Peyer's patch (tissue), 4 donors: ENCODE data around the gene DNAH2. TPM values are rescaled to one million over a fixed set of nuclear protein-coding genes. Genes with fewer than 3 reads are reported as not detected.

Experiments
- DNase-seq, 3 donors: peaks; one replicate each; pipeline ENCODE4 v3.0.0-alpha.2; 2017 to 2019
- H3K27ac ChIP-seq, 4 donors: fragments of 200-600 bp; sonication (generic); one replicate each; pipeline ENCODE4 v1.5.1; 2016 to 2019
- H3K27me3 ChIP-seq, 2 donors: fragments of 200-600 bp; sonication (generic); one replicate each; pipeline ENCODE4 v1.5.1; 2019
- H3K36me3 ChIP-seq, 3 donors: fragments of 200-600 bp; sonication (generic); one replicate each; pipeline ENCODE4 v1.5.1; 2016 to 2019
- H3K4me1 ChIP-seq, 4 donors: fragments of 200-600 bp; sonication (generic); one replicate each; pipeline ENCODE4 v1.5.1; 2016 to 2019
- H3K4me3 ChIP-seq, 4 donors: fragments of 200-600 bp; sonication (generic); 1 replicate in 3 of 4; 2 replicates in 1 of 4; pipeline ENCODE4 v1.5.1; 2016 to 2019; ENCODE audit warnings: mild to moderate bottlenecking in 1 of 4
- H3K9me3 ChIP-seq, 4 donors: fragments of 200-600 bp; sonication (generic); one replicate each; pipeline ENCODE4 v1.5.1; 2016 to 2019; ENCODE audit warnings: mild to moderate bottlenecking in 1 of 4
- CTCF ChIP-seq, 6 experiments: fragments of 450-650 bp in 4 of 6; fragments of 200-600 bp in 2 of 6; sonication (generic) in 1 of 6; IDR thresholded peaks; one replicate each; pipeline ENCODE4 v1.5.1; 2017 to 2019; ENCODE audit warnings: antibody characterized with exemption in 6 of 6, mild to moderate bottlenecking in 3 of 6, moderate library complexity in 1 of 6
- POLR2A ChIP-seq, 2 donors: fragments of 450-650 bp; IDR thresholded peaks; one replicate each; pipeline ENCODE4 v1.5.1; 2017; ENCODE audit warnings: antibody characterized with exemption in 2 of 2, mild to moderate bottlenecking in 2 of 2, moderate library complexity in 2 of 2
- total RNA-seq, 4 donors: library from RNA; depleted of rRNA; stranded (reverse); fragments of >200 nt; gene quantifications; one replicate each; pipeline ENCODE4 v1.1.0, GENCODE V29; 2016

DNAH2 gene
- total RNA-seq, 4 donors from 2014 or later = 0.18 to 0.83 TPM; not detected in 2

GRCh38 chr17:7814969-7815368 is 97.4 kb downstream of the DNAH2 start:
- no peaks in the 10 kb centered on the region for H3K9me3 ChIP-seq
- no peak overlapping the region for H3K4me3 ChIP-seq
- no peak for TF ChIP-seq POLR2A (IDR thresholded peaks at IDR 0.05)
- TF ChIP-seq CTCF (IDR thresholded peaks at IDR 0.05) = no peak
- no peaks in the 10 kb centered on the region for H3K36me3 ChIP-seq
- H3K4me1 ChIP-seq = no peaks in the 10 kb centered on the region
- no peak overlapping the region for H3K27ac ChIP-seq
- no peak for DNase-seq
- H3K27me3 ChIP-seq = no peaks in the 10 kb centered on the region

GRCh38 chr17:7816926-7817642 is 99.5 kb downstream of the DNAH2 start:
- Histone ChIP-seq H3K36me3 (no peaks in the 10 kb centered on the region), H3K4me1 (no peaks in the 10 kb centered on the region), H3K4me3 (no peak overlapping the region), H3K9me3 (no peaks in the 10 kb centered on the region), H3K27ac (no peak overlapping the region), H3K27me3 (no peaks in the 10 kb centered on the region)
- DNase-seq = no peak
- no peak for TF ChIP-seq POLR2A (IDR thresholded peaks at IDR 0.05)
- no peak for TF ChIP-seq CTCF (IDR thresholded peaks at IDR 0.05)

- no peak for DNase-seq
- no peaks in the 10 kb centered on the region for H3K9me3 ChIP-seq
- TF ChIP-seq POLR2A (IDR thresholded peaks at IDR 0.05) = no peak
- TF ChIP-seq CTCF (IDR thresholded peaks at IDR 0.05) = no peak
- H3K4me1 ChIP-seq = no peaks in the 10 kb centered on the region
- H3K27ac ChIP-seq = no peak overlapping the region
- H3K36me3 ChIP-seq = no peaks in the 10 kb centered on the region
- no peak overlapping the region for H3K4me3 ChIP-seq
- H3K27me3 ChIP-seq = no peaks in the 10 kb centered on the region
Observed at GRCh38 chr17:7817643-7817964, 100.1 kb downstream of the DNAH2 start.

- no peaks in the 10 kb centered on the region for H3K27me3 ChIP-seq
- H3K36me3 ChIP-seq = no peaks in the 10 kb centered on the region
- no peaks in the 10 kb centered on the region for H3K4me1 ChIP-seq
- H3K9me3 ChIP-seq = no peaks in the 10 kb centered on the region
- no peak overlapping the region for H3K4me3 ChIP-seq
- no peak overlapping the region for H3K27ac ChIP-seq
- no peak for DNase-seq
- TF ChIP-seq CTCF (IDR thresholded peaks at IDR 0.05) = no peak
- no peak for TF ChIP-seq POLR2A (IDR thresholded peaks at IDR 0.05)
Observed at GRCh38 chr17:7818026-7818425, 100.5 kb downstream of the DNAH2 start.

- Histone ChIP-seq H3K27ac (no peak overlapping the region), H3K27me3 (no peaks in the 10 kb centered on the region), H3K4me1 (no peaks in the 10 kb centered on the region), H3K36me3 (no peaks in the 10 kb centered on the region), H3K9me3 (no peaks in the 10 kb centered on the region), H3K4me3 (no peak overlapping the region)
- no peak for DNase-seq
- TF ChIP-seq POLR2A (IDR thresholded peaks at IDR 0.05) (no peak), CTCF (IDR thresholded peaks at IDR 0.05) (no peak)
Observed at GRCh38 chr17:7818746-7819645, 101.5 kb downstream of the DNAH2 start.
